Caco-2 (cell line): ENCODE data around the gene BIRC5. TPM values are rescaled to one million over a fixed set of nuclear protein-coding genes. Genes with fewer than 3 reads are reported as not detected.

Source experiments
- BruUV-seq: library from RNA; stranded (reverse); fragments of 400-500 nt; replicated peaks from 2 replicates; lab custom pipeline; 2021; lab: Mats Ljungman, UMichigan
- CTCF ChIA-PET: fragments of 300-600 bp; sonication (Branson Sonifier 250); formaldehyde crosslinking; loops from one replicate; lab custom pipeline; 2022; ENCODE audit warnings: antibody characterized with exemption; lab: Charles Lee
- POLR2A ChIA-PET: fragments of 300-600 bp; sonication (Branson Sonifier 250); formaldehyde crosslinking; loops from one replicate; lab custom pipeline; 2022; ENCODE audit warnings: antibody characterized with exemption; lab: Charles Lee
- DNase-seq, 2 experiments: peaks; one replicate each; pipeline versions ENCODE4 v3.0.0 to v3.0.0-alpha.2; 2020 to 2022
- H3K27me3 ChIP-seq: replicated peaks from 2 replicates; pipeline ENCODE4 v1.6.0; 2011; ENCODE audit warnings: low read length; ENCODE audit not compliant: control insufficient read depth, insufficient read depth
- H3K36me3 ChIP-seq: 2 replicates; pipeline ENCODE4 v1.5.1; 2011; ENCODE audit warnings: low read length; ENCODE audit not compliant: control insufficient read depth, insufficient read depth
- H3K4me1 ChIP-seq: fragments of 250-450 bp; sonication (Bioruptor Pico); 2 replicates; pipeline ENCODE4 v1.5.1; 2020; ENCODE audit warnings: mild to moderate bottlenecking
- H3K4me3 ChIP-seq: 2 replicates; pipeline ENCODE4 v1.5.1; 2011; ENCODE audit warnings: low read depth, mild to moderate bottlenecking, control low read depth, low read length
- H3K9me3 ChIP-seq: fragments of 250-450 bp; sonication (Bioruptor Pico); 2 replicates; pipeline ENCODE4 v1.5.1; 2020; ENCODE audit warnings: mild to moderate bottlenecking, moderate library complexity
- H3K27ac Mint-ChIP-seq: one replicate; pipeline ENCODE4 v1.8.0; 2022; ENCODE audit warnings: mixed read lengths; ENCODE audit not compliant: unreplicated experiment
- H3K27me3 Mint-ChIP-seq: one replicate; pipeline ENCODE4 v1.8.0; 2022; ENCODE audit warnings: mixed read lengths; ENCODE audit not compliant: insufficient read depth, unreplicated experiment
- H3K36me3 Mint-ChIP-seq: one replicate; pipeline ENCODE4 v1.8.0; 2022; ENCODE audit warnings: mild to moderate bottlenecking, mixed read lengths; ENCODE audit not compliant: insufficient read depth, unreplicated experiment
- H3K4me1 Mint-ChIP-seq: one replicate; pipeline ENCODE4 v1.8.0; 2022; ENCODE audit warnings: low read depth, mixed read lengths; ENCODE audit not compliant: unreplicated experiment
- H3K4me3 Mint-ChIP-seq: one replicate; pipeline ENCODE4 v1.8.0; 2022; ENCODE audit warnings: mild to moderate bottlenecking, moderate library complexity, mixed read lengths; ENCODE audit not compliant: unreplicated experiment
- H3K9me3 Mint-ChIP-seq: one replicate; pipeline ENCODE4 v1.8.0; 2022; ENCODE audit warnings: mixed read lengths; ENCODE audit not compliant: unreplicated experiment
- CTCF ChIP-seq, 2 experiments: fragments of 200-600 bp in 1 of 2; IDR thresholded peaks; 1 replicate in 1 of 2; 2 replicates in 1 of 2; pipeline versions ENCODE4 v1.5.1 to v1.8.0; 2011 to 2022; ENCODE audit warnings: antibody characterized with exemption in 1 of 2, control low read depth in 1 of 2, inconsistent platforms in 1 of 2, low read depth in 1 of 2, low read length in 1 of 2, mild to moderate bottlenecking in 1 of 2, moderate library complexity in 1 of 2; ENCODE audit not compliant: insufficient read depth in 1 of 2, severe bottlenecking in 1 of 2, unreplicated experiment in 1 of 2
- intact Hi-C: fragments of 100-400 bp; cut with micrococcal nuclease; formaldehyde crosslinking; loops from one replicate; pipeline ENCODE4 v1.10.0; 2022; ENCODE audit not compliant: unreplicated experiment
- total RNA-seq: library from RNA; stranded (reverse); gene quantifications from 2 replicates; pipeline ENCODE4 v1.2.3, GENCODE V29; 2022

BIRC5 gene
- total RNA-seq, 1 experiment from 2014 or later: 88.8 TPM

GRCh38 chr17:78272181-78272913 lies 58.3 kb downstream of the BIRC5 start:
- Mint-ChIP-seq H3K4me1 (peaks cover 24% of the 10 kb centered on the region), H3K36me3 (no peaks in the 10 kb centered on the region), H3K27ac (peak overlapping the region; percentile 87), H3K27me3 (no peaks in the 10 kb centered on the region), H3K9me3 (no peaks in the 10 kb centered on the region), H3K4me3 (peak overlapping the region; percentile 63)
- TF ChIP-seq CTCF (IDR thresholded peaks at IDR 0.05; ENCODE audit: insufficient read depth in 1 of 2, low read depth in 1 of 2, low read length in 1 of 2, severe bottlenecking in 1 of 2, unreplicated experiment in 1 of 2): no peak
- DNase-seq: peak; percentile 86 to 91
- Histone ChIP-seq H3K4me1 (peaks cover 53% of the 10 kb centered on the region), H3K36me3 (no peaks in the 10 kb centered on the region), H3K27me3 (no peaks in the 10 kb centered on the region), H3K4me3 (no peak overlapping the region), H3K9me3 (no peaks in the 10 kb centered on the region; the same call in 1 of the 2 replicates)
- intact Hi-C loops: no loop called here
- no TSS peak for BruUV-seq
- CTCF ChIA-PET: interaction anchor here (0.7 to 1.5 kb wide), 2 partner anchors 21 to 86 kb away, joined by 3 to 6 read pairs; partner anchors contain the start of gene TK1
- POLR2A ChIA-PET: interaction anchor here (0.6 to 1.0 kb wide), 5 partner anchors 16 to 86 kb away, joined by 3 to 6 read pairs (median 3); partner anchors contain the start of genes AFMID and TK1

GRCh38 chr17:78272914-78273258 lies 58.8 kb downstream of the BIRC5 start:
- BruUV-seq: no TSS peak
- Mint-ChIP-seq H3K4me3 (peak overlapping the region; percentile 63), H3K27ac (peak overlapping the region; percentile 87), H3K4me1 (peaks cover 24% of the 10 kb centered on the region), H3K36me3 (no peaks in the 10 kb centered on the region), H3K9me3 (no peaks in the 10 kb centered on the region), H3K27me3 (no peaks in the 10 kb centered on the region)
- Histone ChIP-seq H3K4me3 (no peak overlapping the region), H3K27me3 (no peaks in the 10 kb centered on the region), H3K36me3 (no peaks in the 10 kb centered on the region), H3K4me1 (peaks cover 55% of the 10 kb centered on the region), H3K9me3 (no peaks in the 10 kb centered on the region; the same call in 1 of the 2 replicates)
- ChIA-PET CTCF (interaction anchor here (0.7 to 1.5 kb wide), 2 partner anchors 21 to 86 kb away, joined by 3 to 6 read pairs; partner anchors contain the start of gene TK1), POLR2A (interaction anchor here (0.6 to 1.0 kb wide), 5 partner anchors 17 to 86 kb away, joined by 3 to 6 read pairs (median 3); partner anchors contain the start of genes AFMID and TK1)
- no peak for TF ChIP-seq CTCF (IDR thresholded peaks at IDR 0.05; ENCODE audit: insufficient read depth in 1 of 2, low read depth in 1 of 2, low read length in 1 of 2, severe bottlenecking in 1 of 2, unreplicated experiment in 1 of 2)
- DNase-seq: no peak
- intact Hi-C loops: no loop called here

DNA sequence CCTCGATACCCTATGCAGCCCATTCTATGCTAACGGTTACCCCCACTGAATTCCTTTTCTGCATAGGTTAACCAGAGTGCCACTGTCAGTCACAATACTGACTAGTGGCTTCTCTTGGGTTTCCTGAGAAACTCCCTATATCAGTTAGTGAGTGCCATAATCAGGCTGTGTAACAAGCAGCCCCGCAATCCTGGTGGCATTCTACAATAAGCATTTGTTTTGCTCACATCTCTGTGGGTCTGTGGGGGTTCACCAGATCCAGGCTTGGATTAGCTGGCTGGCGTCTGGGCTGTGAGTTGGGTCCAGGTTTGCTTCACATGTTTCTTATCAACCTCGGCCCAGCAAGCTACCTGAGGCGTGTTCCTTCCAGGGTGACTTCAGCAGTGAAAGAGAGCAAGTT lies 59.8 kb downstream of the BIRC5 start:
- Histone ChIP-seq H3K9me3 (no peaks in the 10 kb centered on the region; the same call in 1 of the 2 replicates), H3K27me3 (no peaks in the 10 kb centered on the region), H3K4me1 (peaks cover 58% of the 10 kb centered on the region), H3K4me3 (no peak overlapping the region), H3K36me3 (no peaks in the 10 kb centered on the region)
- CTCF ChIA-PET: no interaction called here
- no peaks in the 10 kb centered on the region for H3K9me3 Mint-ChIP-seq
- peaks cover 24% of the 10 kb centered on the region for H3K4me1 Mint-ChIP-seq
- H3K4me3 Mint-ChIP-seq: no peak overlapping the region
- no peak for TF ChIP-seq CTCF (IDR thresholded peaks at IDR 0.05; ENCODE audit: insufficient read depth in 1 of 2, low read depth in 1 of 2, low read length in 1 of 2, severe bottlenecking in 1 of 2, unreplicated experiment in 1 of 2)
- H3K36me3 Mint-ChIP-seq: no peaks in the 10 kb centered on the region
- no peaks in the 10 kb centered on the region for H3K27me3 Mint-ChIP-seq
- BruUV-seq: no TSS peak
- H3K27ac Mint-ChIP-seq: no peak overlapping the region
- intact Hi-C loops: no loop called here
- no peak for DNase-seq
- POLR2A ChIA-PET: no interaction called here

Other genes with a start within 250 kb of the BIRC5 start
- 77.7 and 84.7 TPM in 2 replicates for gene TMC6, start 85.5 kb upstream of the BIRC5 start, total RNA-seq
- not detected in 2 replicates for gene TMC8, start 83.5 kb upstream of the BIRC5 start, total RNA-seq
- not detected in 2 replicates for gene C17orf99, start 67.9 kb upstream of the BIRC5 start, total RNA-seq
- 169 and 193 TPM in 2 replicates for gene SYNGR2, start 45.7 kb upstream of the BIRC5 start, total RNA-seq
- gene TK1, start 27.2 kb upstream of the BIRC5 start, total RNA-seq: 171 and 190 TPM in 2 replicates
- gene AFMID, start 26.9 kb upstream of the BIRC5 start, total RNA-seq: 68.5 and 83.0 TPM in 2 replicates
- gene TMEM235, start 17.4 kb downstream of the BIRC5 start, total RNA-seq: not detected in 2 replicates
- gene SOCS3, start 145.8 kb downstream of the BIRC5 start, total RNA-seq: 11.3 and 12.8 TPM in 2 replicates
- 54.1 and 55.2 TPM in 2 replicates for gene PGS1, start 164.4 kb downstream of the BIRC5 start, total RNA-seq